Peyer's patch (tissue), 4 donors: ENCODE measurements around the gene TMEM100. TPM values are rescaled to one million over a fixed set of nuclear protein-coding genes. Genes with fewer than 3 reads are reported as not detected.

Source experiments
- DNase-seq, 3 donors: peaks; one replicate each; pipeline ENCODE4 v3.0.0-alpha.2; 2017 to 2019
- H3K27ac ChIP-seq, 4 donors: fragments of 200-600 bp; sonication (generic); one replicate each; pipeline ENCODE4 v1.5.1; 2016 to 2019
- H3K27me3 ChIP-seq, 2 donors: fragments of 200-600 bp; sonication (generic); one replicate each; pipeline ENCODE4 v1.5.1; 2019
- H3K36me3 ChIP-seq, 3 donors: fragments of 200-600 bp; sonication (generic); one replicate each; pipeline ENCODE4 v1.5.1; 2016 to 2019
- H3K4me1 ChIP-seq, 4 donors: fragments of 200-600 bp; sonication (generic); one replicate each; pipeline ENCODE4 v1.5.1; 2016 to 2019
- H3K4me3 ChIP-seq, 4 donors: fragments of 200-600 bp; sonication (generic); 1 replicate in 3 of 4; 2 replicates in 1 of 4; pipeline ENCODE4 v1.5.1; 2016 to 2019; ENCODE audit warnings: mild to moderate bottlenecking in 1 of 4
- H3K9me3 ChIP-seq, 4 donors: fragments of 200-600 bp; sonication (generic); one replicate each; pipeline ENCODE4 v1.5.1; 2016 to 2019; ENCODE audit warnings: mild to moderate bottlenecking in 1 of 4
- CTCF ChIP-seq, 6 experiments: fragments of 450-650 bp in 4 of 6; fragments of 200-600 bp in 2 of 6; sonication (generic) in 1 of 6; IDR thresholded peaks; one replicate each; pipeline ENCODE4 v1.5.1; 2017 to 2019; ENCODE audit warnings: antibody characterized with exemption in 6 of 6, mild to moderate bottlenecking in 3 of 6, moderate library complexity in 1 of 6
- POLR2A ChIP-seq, 2 donors: fragments of 450-650 bp; IDR thresholded peaks; one replicate each; pipeline ENCODE4 v1.5.1; 2017; ENCODE audit warnings: antibody characterized with exemption in 2 of 2, mild to moderate bottlenecking in 2 of 2, moderate library complexity in 2 of 2
- total RNA-seq, 4 donors: library from RNA; depleted of rRNA; stranded (reverse); fragments of >200 nt; gene quantifications; one replicate each; pipeline ENCODE4 v1.1.0, GENCODE V29; 2016

Gene TMEM100
- total RNA-seq, 4 donors from 2014 or later, result 4.4 to 18.2 (median 4.8) TPM

GRCh38 chr17:55742272-55743102, 19.8 kb upstream of the TMEM100 start:
- H3K27me3 ChIP-seq, result no peaks in the 10 kb centered on the region
- TF ChIP-seq POLR2A (IDR thresholded peaks at IDR 0.05) (no peak), CTCF (IDR thresholded peaks at IDR 0.05) (no peak)
- DNase-seq, result no peak
- no peaks in the 10 kb centered on the region for H3K36me3 ChIP-seq
- H3K9me3 ChIP-seq, result no peaks in the 10 kb centered on the region
- H3K27ac ChIP-seq, result no peak overlapping the region
- H3K4me1 ChIP-seq, result no peaks in the 10 kb centered on the region
- H3K4me3 ChIP-seq, result no peak overlapping the region

GRCh38 chr17:55741356-55741700, 18.7 kb upstream of the TMEM100 start:
- Histone ChIP-seq H3K27me3 (no peaks in the 10 kb centered on the region), H3K9me3 (no peaks in the 10 kb centered on the region), H3K27ac (no peak overlapping the region), H3K36me3 (no peaks in the 10 kb centered on the region), H3K4me1 (no peaks in the 10 kb centered on the region), H3K4me3 (no peak overlapping the region)
- no peak for TF ChIP-seq POLR2A (IDR thresholded peaks at IDR 0.05)
- no peak for DNase-seq

- no peak for DNase-seq
- TF ChIP-seq POLR2A (IDR thresholded peaks at IDR 0.05) (no peak), CTCF (IDR thresholded peaks at IDR 0.05) (no peak)
- H3K36me3 ChIP-seq, result no peaks in the 10 kb centered on the region
- H3K4me1 ChIP-seq, result no peaks in the 10 kb centered on the region
- no peak overlapping the region for H3K27ac ChIP-seq
- H3K27me3 ChIP-seq, result no peaks in the 10 kb centered on the region
- no peak overlapping the region for H3K4me3 ChIP-seq
- no peaks in the 10 kb centered on the region for H3K9me3 ChIP-seq
Measured at GRCh38 chr17:55740511-55741355, 18.1 kb upstream of the TMEM100 start.

- H3K36me3 ChIP-seq, result no peaks in the 10 kb centered on the region
- no peak for DNase-seq
- peaks cover 0 to 5% (median 0%) of the 10 kb centered on the region in 4 donors for H3K4me1 ChIP-seq
- no peaks in the 10 kb centered on the region for H3K9me3 ChIP-seq
- TF ChIP-seq POLR2A (IDR thresholded peaks at IDR 0.05) (no peak), CTCF (IDR thresholded peaks at IDR 0.05) (no peak)
- H3K4me3 ChIP-seq, result no peak overlapping the region
- H3K27me3 ChIP-seq, result no peaks in the 10 kb centered on the region
- H3K27ac ChIP-seq, result no peak overlapping the region
Measured at GRCh38 chr17:55737976-55738501, 15.4 kb upstream of the TMEM100 start.

GRCh38 chr17:55735731-55736405, 13.2 kb upstream of the TMEM100 start:
- Histone ChIP-seq H3K27ac (no peak overlapping the region), H3K9me3 (no peaks in the 10 kb centered on the region), H3K4me3 (no peak overlapping the region), H3K36me3 (no peaks in the 10 kb centered on the region), H3K27me3 (no peaks in the 10 kb centered on the region), H3K4me1 (peaks cover 0 to 5% (median 0%) of the 10 kb centered on the region in 4 donors)
- peak in 2 of 3 donors; percentile 39 to 70 for DNase-seq
- TF ChIP-seq POLR2A (IDR thresholded peaks at IDR 0.05) (no peak), CTCF (IDR thresholded peaks at IDR 0.05) (peak; percentile 10 to 60 (median 52))
